ENCODE data around the gene FBXW9.
"Not testable (repeated sequence)": the region's sequence is repeated elsewhere in the genome, so short reads cannot be mapped to it uniquely, and the experiment has no call there.

The FBXW9 gene

DNA sequence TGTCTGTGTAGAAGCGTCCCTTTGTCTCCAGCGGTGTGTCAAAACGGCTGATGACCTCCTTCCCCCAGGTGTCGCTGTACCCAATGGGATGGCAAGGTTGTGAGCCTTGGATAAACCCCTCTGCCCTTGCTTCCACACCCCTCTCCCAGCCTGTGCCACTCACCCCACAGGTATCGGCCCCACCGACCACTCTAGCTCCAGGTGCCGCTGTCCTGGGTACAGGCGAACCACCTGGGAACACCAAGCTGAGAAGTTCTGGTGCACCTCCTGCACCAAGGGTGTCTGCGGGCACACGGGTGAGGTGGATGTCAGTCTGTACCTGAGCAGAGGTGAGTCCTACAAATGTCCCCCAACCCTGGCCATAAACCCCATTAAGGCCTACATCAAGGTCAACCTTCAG, 46.5 kb downstream of the FBXW9 start:
- DNase-seq (ENCODE audit: low read depth) = no peak
- H3K4me3 ChIP-seq (ENCODE audit: low read depth, low read length) = no peak overlapping the region
- TF ChIP-seq, protein P1, sequence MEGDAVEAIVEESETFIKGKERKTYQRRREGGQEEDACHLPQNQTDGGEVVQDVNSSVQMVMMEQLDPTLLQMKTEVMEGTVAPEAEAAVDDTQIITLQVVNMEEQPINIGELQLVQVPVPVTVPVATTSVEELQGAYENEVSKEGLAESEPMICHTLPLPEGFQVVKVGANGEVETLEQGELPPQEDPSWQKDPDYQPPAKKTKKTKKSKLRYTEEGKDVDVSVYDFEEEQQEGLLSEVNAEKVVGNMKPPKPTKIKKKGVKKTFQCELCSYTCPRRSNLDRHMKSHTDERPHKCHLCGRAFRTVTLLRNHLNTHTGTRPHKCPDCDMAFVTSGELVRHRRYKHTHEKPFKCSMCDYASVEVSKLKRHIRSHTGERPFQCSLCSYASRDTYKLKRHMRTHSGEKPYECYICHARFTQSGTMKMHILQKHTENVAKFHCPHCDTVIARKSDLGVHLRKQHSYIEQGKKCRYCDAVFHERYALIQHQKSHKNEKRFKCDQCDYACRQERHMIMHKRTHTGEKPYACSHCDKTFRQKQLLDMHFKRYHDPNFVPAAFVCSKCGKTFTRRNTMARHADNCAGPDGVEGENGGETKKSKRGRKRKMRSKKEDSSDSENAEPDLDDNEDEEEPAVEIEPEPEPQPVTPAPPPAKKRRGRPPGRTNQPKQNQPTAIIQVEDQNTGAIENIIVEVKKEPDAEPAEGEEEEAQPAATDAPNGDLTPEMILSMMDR (conservative IDR thresholded peaks at IDR 0.05; ENCODE audit: low read depth, low read length) = no peak

DNA sequence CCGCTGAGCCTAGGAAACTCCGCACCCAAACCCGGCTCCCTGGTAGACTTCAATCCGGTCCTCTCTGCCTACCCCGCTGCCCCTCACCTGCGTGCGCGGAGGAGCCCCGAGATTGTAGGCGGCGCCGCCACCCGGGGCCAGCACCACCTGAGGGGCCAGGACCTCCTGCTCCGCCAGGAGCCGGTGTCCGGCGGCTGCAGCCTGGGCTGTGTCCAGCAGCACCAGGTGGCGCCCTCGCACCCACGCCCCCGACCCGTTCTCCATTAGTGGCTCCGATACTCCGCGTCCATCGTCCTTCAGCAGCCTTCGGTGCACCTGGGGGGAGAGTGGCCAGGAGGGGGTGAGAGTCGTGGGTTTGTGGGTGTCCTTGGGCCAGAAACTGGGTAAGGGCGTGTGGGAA, 48.3 kb downstream of the FBXW9 start:
- H3K4me3 ChIP-seq (ENCODE audit: low read depth, low read length) = no peak overlapping the region
- TF ChIP-seq, protein P1 (conservative IDR thresholded peaks at IDR 0.05; ENCODE audit: low read depth, low read length) = peak; percentile 40
- no peak for DNase-seq (ENCODE audit: low read depth)

DNA sequence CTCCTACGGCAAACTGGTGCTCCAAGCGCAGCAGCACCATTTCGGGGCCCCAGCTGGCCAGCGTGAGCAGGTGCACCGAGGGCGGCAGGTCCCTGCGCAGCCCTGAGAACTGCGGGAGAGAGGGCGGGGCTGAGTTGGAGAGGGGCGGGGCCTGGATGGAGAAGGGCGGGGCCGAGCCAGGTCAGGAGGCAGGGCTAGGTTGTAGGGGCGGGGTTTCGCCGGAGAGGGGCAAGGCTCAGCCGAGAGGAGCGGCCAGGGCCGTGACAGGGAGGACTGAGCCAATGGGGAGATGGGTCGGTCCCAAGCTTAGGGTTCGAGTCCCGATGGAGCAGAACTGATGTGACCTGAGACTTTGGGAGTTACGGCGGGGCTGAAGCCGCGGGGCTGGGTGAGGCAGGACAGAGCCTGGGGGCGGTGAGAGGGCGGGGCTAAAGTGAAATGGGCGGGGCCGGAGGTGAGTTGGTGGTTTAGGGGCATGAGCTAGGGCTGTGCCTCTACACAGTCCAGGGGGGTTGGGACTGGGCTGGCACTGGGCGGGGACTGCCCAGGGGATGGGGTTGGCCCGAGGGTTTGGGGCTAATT, 48.9 kb downstream of the FBXW9 start:
- peak; percentile 51 for DNase-seq (ENCODE audit: low read depth)
- peak overlapping the region; percentile 22 for H3K4me3 ChIP-seq (ENCODE audit: low read depth, low read length)
- TF ChIP-seq, protein P1 (conservative IDR thresholded peaks at IDR 0.05; ENCODE audit: low read depth, low read length) = no peak

DNA sequence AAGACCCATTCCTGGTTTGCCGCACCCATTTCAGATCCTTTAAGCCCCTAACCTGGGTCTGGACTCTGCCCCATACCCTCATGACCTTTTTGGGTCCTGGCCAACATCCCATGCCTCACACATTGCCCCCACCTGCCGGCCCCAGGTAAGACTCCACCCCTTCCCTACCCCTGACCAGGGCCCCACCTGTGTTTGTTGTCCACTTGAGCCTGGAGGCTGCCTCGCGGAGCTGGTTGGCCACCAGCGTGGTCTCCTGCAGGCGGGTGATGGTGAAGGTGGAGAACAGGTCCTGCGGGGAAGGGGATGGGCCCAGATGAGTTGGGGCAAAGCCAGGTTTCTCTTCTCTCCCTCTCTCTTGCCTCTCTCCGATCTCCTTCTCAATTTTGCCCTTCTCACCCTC, 49.4 kb downstream of the FBXW9 start:
- DNase-seq (ENCODE audit: low read depth) = no peak
- TF ChIP-seq, protein P1 (conservative IDR thresholded peaks at IDR 0.05; ENCODE audit: low read depth, low read length) = no peak
- no peak overlapping the region for H3K4me3 ChIP-seq (ENCODE audit: low read depth, low read length)

- H3K4me3 ChIP-seq (ENCODE audit: low read depth, low read length) = no peak overlapping the region
- DNase-seq (ENCODE audit: low read depth) = no peak
- TF ChIP-seq, protein P1 (conservative IDR thresholded peaks at IDR 0.05; ENCODE audit: low read depth, low read length) = no peak
These were observed 49.9 kb downstream of the FBXW9 start for GRCh38 chr19:12646551-12646950.

DNA sequence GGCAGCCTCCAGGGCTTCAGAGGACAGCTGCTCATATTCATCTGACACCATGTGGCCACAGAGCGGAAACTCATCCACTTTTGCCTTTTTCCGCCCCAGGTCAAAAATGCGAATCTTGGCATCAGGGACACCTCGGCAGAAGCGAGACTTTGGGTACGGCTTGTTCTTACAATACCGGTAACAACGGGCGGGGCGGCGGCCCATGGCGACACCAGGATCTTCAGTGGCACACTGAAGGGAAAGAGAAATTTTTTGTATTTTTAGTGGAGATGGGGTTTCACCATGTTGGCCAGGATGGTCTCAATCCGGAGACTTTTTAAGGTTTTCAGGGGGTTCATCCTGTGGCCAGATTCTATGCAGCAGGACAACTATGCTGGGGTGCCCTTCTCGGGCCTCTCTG, 52.7 kb downstream of the FBXW9 start:
- H3K4me3 ChIP-seq (ENCODE audit: low read depth, low read length); DNase-seq (ENCODE audit: low read depth): not testable (repeated sequence)

DNA sequence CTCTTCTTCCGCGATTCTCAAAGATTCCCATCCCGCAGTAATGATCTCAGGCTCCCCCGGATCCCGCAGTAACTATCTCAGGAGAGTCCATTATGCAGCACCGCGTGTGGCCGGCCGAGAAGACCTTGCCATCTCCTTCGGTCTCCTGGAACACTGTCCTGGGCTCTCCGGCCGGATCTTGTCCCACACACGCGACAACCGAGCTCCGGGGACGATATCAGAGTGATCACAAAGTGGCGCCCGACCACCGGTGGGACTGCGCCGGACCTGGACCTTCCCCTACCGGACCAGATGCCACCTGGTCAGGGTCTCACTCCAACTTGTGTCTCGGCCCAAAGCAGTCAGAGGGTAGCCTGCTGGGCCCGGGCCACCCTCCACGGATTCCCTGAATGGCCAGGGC, 53.9 kb downstream of the FBXW9 start:
- TF ChIP-seq, protein P1 (conservative IDR thresholded peaks at IDR 0.05; ENCODE audit: low read depth, low read length) = no peak
- DNase-seq (ENCODE audit: low read depth) = no peak
- no peak overlapping the region for H3K4me3 ChIP-seq (ENCODE audit: low read depth, low read length)
